Heart right ventricle (tissue), 16 donors: ENCODE data around the gene EIF1AD. TPM values are rescaled to one million over a fixed set of nuclear protein-coding genes. Genes with fewer than 3 reads are reported as not detected.

ENCODE experiments used
- ATAC-seq, 8 donors: fragments of 200-7000 bp; cut with Tn5 transposase; one replicate each; pipeline ENCODE4 v1.9.1; 2020; ENCODE audit warnings: mild to moderate bottlenecking in 8 of 8, moderate library complexity in 8 of 8, moderate number of reproducible peaks in 1 of 8
- DNase-seq, 2 donors: peaks; one replicate each; pipeline ENCODE4 v3.0.0-alpha.2; 2020
- H3K27ac ChIP-seq, 10 donors: fragments of 200-600 bp; sonication (generic) in 2 of 10; one replicate each; pipeline versions ENCODE4 v1.5.0 to v1.8.0; 2020 to 2022; ENCODE audit warnings: mild to moderate bottlenecking in 3 of 10
- H3K27me3 ChIP-seq, 7 donors: fragments of 200-600 bp; one replicate each; pipeline ENCODE4 v1.8.0; 2021 to 2022; ENCODE audit warnings: mild to moderate bottlenecking in 2 of 7
- H3K36me3 ChIP-seq, 9 donors: fragments of 200-600 bp; sonication (generic) in 1 of 9; one replicate each; pipeline versions ENCODE4 v1.5.0 to v1.8.0; 2020 to 2022; ENCODE audit warnings: mild to moderate bottlenecking in 2 of 9
- H3K4me1 ChIP-seq, 9 donors: fragments of 200-600 bp; sonication (generic) in 1 of 9; one replicate each; pipeline versions ENCODE4 v1.5.0 to v1.8.0; 2020 to 2022; ENCODE audit warnings: mild to moderate bottlenecking in 4 of 9
- H3K4me3 ChIP-seq, 10 donors: fragments of 200-600 bp; sonication (generic) in 2 of 10; one replicate each; pipeline versions ENCODE4 v1.5.0 to v1.8.0; 2020 to 2022; ENCODE audit warnings: mild to moderate bottlenecking in 7 of 10, moderate library complexity in 2 of 10
- H3K9me3 ChIP-seq, 11 donors: fragments of 200-600 bp in 10 of 11; sonication (generic) in 2 of 11; one replicate each; pipeline versions ENCODE4 v1.5.0 to v1.8.0; 2013 to 2022; ENCODE audit warnings: mild to moderate bottlenecking in 2 of 11, control low read depth in 1 of 11, moderate library complexity in 1 of 11
- CTCF ChIP-seq, 9 donors: fragments of 200-600 bp; sonication (generic) in 2 of 9; IDR thresholded peaks; one replicate each; pipeline versions ENCODE4 v1.5.0 to v1.8.0; 2021 to 2022; ENCODE audit warnings: antibody characterized with exemption in 9 of 9, mild to moderate bottlenecking in 5 of 9, moderate library complexity in 1 of 9
- WGBS, 2 donors: extraction: QIAGEN DNeasy Blood & Tissue Kit; methylation state at CpG; one replicate each; pipeline ENCODE4 v1.1.7; 2013; ENCODE audit warnings: inconsistent platforms in 1 of 2; 5-methylcytosine and 5-hydroxymethylcytosine counted together
- intact Hi-C, 10 donors: fragments of 100-400 bp; cut with DNase I; formaldehyde crosslinking; loops; one replicate each; pipeline versions ENCODE4 v1.11.1 to v1.14.2; 2022
- long read RNA-seq, 3 donors: library from polyadenylated mRNA; unstranded; transcript quantifications; one replicate each; pipeline ENCODE4 v2.0.0, GENCODE V29; 2020 to 2021
- polyA plus RNA-seq, 2 donors: library from polyadenylated mRNA; stranded (reverse); fragments of 200-250 nt; gene quantifications; one replicate each; pipeline ENCODE4 v1.2.3, GENCODE V29; 2013
- total RNA-seq, 10 donors: library from RNA; stranded (reverse); fragmentation: NEBNext Ultra II Directional in 3 of 10; extraction: Animal tissue kit (Norgen Biotek cat#: 25700) in 3 of 10; gene quantifications; one replicate each; pipeline versions ENCODE4 v1.2.1 to v1.2.4, GENCODE V29; 2021 to 2023
- donor health status: Arrhythmogenic right ventricular cardiomyopathy.
- donor health status: ischemic (EF 13 %, LVEDD 7.1; RV severe dilation, severe dysfunction).
- donor health status: healthy with polysubstance abuse.
- donor health status: DM: no; HTN: yes; CAD: no.
- donor health status: DM: no; HTN: no; CAD: no.
- donor health status: ischemic (EF 25% LVEDD 6.9; RV normal size, moderate dysfunction).
- donor health status: ischemic (EF 25% LVEDD 5.7; RV mildly dilated, moderate dysfunction).
- donor health status: healthy.
- donor health status: DM: yes; HTN: yes; CAD: no.
- donor health status: Ischemic cardiomyopathy.
- donor health status: ischemic (EF 35%, LVEDD 5.7; RV mildly dilated, moderate dysfunction).
- donor health status: nonischemic (EF 11% LVEDD 7.7; RV severe dilation, severe dysfunction).
- donor health status: DM: yes; HTN: yes; CAD: no.
- donor health status: PGD.
- donor health status: ischemic (EF 29% LVEDD 5.4; RV normal size, mild dysfunction).
- donor health status: nonischemic (EF 23%, LVEDD 6.1; RV moderate dilation, normal function).

Gene EIF1AD, protein sequence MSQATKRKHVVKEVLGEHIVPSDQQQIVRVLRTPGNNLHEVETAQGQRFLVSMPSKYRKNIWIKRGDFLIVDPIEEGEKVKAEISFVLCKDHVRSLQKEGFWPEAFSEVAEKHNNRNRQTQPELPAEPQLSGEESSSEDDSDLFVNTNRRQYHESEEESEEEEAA
- total RNA-seq = 10 to 100 TPM; 15.1 to 25.3 (median 19.7) TPM
- 10 to 100 TPM; 18.3 to 30.0 TPM for polyA plus RNA-seq
- long read RNA-seq, donor 1, partial matches to known transcripts = 1 of 3 reads
- long read RNA-seq, donor 1, other reads (novel, unspliced or antisense) = 1 of 3 reads
- long read RNA-seq, donor 2, partial matches to known transcripts = 0 of 4 reads
- long read RNA-seq, donor 2, other reads (novel, unspliced or antisense) = 1 of 4 reads
- long read RNA-seq, donor 3, partial matches to known transcripts = 1 of 23 reads
- long read RNA-seq, donor 3, other reads (novel, unspliced or antisense) = 14 of 23 reads

- H3K4me3 ChIP-seq = peak within 1 kb of the TSS; percentile 73 to 99 (median 92)
- peaks cover 0 to 69% (median 39%) of the 10 kb centered on the region in 9 donors for H3K36me3 ChIP-seq
- H3K27ac ChIP-seq = peak within 1 kb of the TSS; percentile 84 to 98 (median 95)
- ATAC-seq (peak; percentile 89 to 96 (median 94)), DNase-seq (peak; percentile 86 to 97)
- peaks cover 10 to 41% (median 24%) of the 10 kb centered on the region in 9 donors for H3K4me1 ChIP-seq
- peak in 1 of 9 donors; percentile 13 for TF ChIP-seq CTCF (IDR thresholded peaks at IDR 0.05)
- H3K27me3 ChIP-seq = no peaks in the 10 kb centered on the region
- H3K9me3 ChIP-seq = no peaks in the 10 kb centered on the region
- WGBS, 2 donors = 0 to 1% methylated on average over 54 to 55 of the region's 55 CpGs
- intact Hi-C loops = loop anchor here in 3 of 10 donors (2.0 to 5.0 kb wide), 2 partner anchors 40 to 51 kb away; partner anchors contain the start of genes SART1 (in 3 of the 3) and SF3B2 (in 1 of the 3)
Observed at GRCh38 chr11:66001942-66002647, at the start of gene EIF1AD, which contains the start of gene BANF1. EIF1AD (minus strand) TSS chr11:66002157; CDS start chr11:66000389, 1,768 bp downstream. BANF1 (plus strand) TSS chr11:66002503; CDS start chr11:66003251, 748 bp downstream.

DNA sequence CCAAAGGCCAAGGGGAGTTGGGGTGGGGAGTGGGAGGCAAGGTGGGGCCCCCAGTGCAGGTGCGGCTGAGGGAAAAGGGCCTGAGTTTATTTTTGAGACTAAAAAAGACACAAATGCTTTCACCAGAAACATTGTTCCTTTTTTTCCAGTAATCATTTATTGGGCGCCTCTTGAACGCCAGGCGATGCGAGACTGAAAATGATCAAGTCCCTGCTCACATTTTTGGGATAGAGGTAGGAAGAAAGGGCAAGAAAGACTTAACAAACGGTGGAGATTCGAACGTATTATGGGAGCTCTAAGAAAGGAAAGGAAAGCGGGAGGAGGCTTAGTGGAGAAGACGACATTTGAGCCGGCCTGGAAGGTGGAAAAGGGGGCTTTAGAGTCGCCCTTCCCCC lies 49.4 kb upstream of the EIF1AD start:
- no peak for TF ChIP-seq CTCF (IDR thresholded peaks at IDR 0.05)
- H3K9me3 ChIP-seq = no peaks in the 10 kb centered on the region
- peaks cover 0 to 27% (median 17%) of the 10 kb centered on the region in 7 donors for H3K27me3 ChIP-seq
- DNase-seq = no peak
- intact Hi-C loops = no loop called here
- H3K27ac ChIP-seq = peak overlapping the region; percentile 51 to 97 (median 92)
- H3K4me3 ChIP-seq = peak overlapping the region; percentile 77 to 100 (median 97)
- H3K4me1 ChIP-seq = peaks cover 7 to 56% (median 31%) of the 10 kb centered on the region in 9 donors
- WGBS, 2 donors = 31 to 32% methylated on average over 12 of the region's 12 CpGs
- no peak for ATAC-seq
- H3K36me3 ChIP-seq = peaks cover 0 to 33% (median 19%) of the 10 kb centered on the region in 9 donors

- H3K4me3 ChIP-seq = peak overlapping the region in 1 of 10 donors; percentile 77
- intact Hi-C loops = no loop called here
- WGBS, 2 donors = 75 to 79% methylated on average over 5 of the region's 5 CpGs
- peaks cover 0 to 28% (median 17%) of the 10 kb centered on the region in 7 donors for H3K27me3 ChIP-seq
- peak overlapping the region in 6 of 10 donors; percentile 88 to 97 (median 94) for H3K27ac ChIP-seq
- H3K36me3 ChIP-seq = peaks cover 0 to 26% (median 13%) of the 10 kb centered on the region in 9 donors
- H3K4me1 ChIP-seq = peaks cover 7 to 56% (median 31%) of the 10 kb centered on the region in 9 donors
- DNase-seq = no peak
- no peak for ATAC-seq
- no peaks in the 10 kb centered on the region for H3K9me3 ChIP-seq
- TF ChIP-seq CTCF (IDR thresholded peaks at IDR 0.05) = no peak
Observed at GRCh38 chr11:66050581-66051231, 48.7 kb upstream of the EIF1AD start.
